A673 (cell line): ENCODE data around the gene ANKDD1B. TPM values are rescaled to one million over a fixed set of nuclear protein-coding genes. Genes with fewer than 3 reads are reported as not detected.
"Not testable (repeated sequence)": the region's sequence is repeated elsewhere in the genome, so short reads cannot be mapped to it uniquely, and the experiment has no call there.

Source experiments
- BruUV-seq: library from RNA; stranded (reverse); fragments of 400-500 nt; replicated peaks from 2 replicates; lab custom pipeline; 2021; lab: Mats Ljungman, UMichigan
- CTCF ChIA-PET: fragments of 300-600 bp; sonication (Branson Sonifier 250); formaldehyde crosslinking; loops from one replicate; lab custom pipeline; 2022; ENCODE audit warnings: antibody characterized with exemption; lab: Charles Lee
- POLR2A ChIA-PET: fragments of 300-600 bp; sonication (Branson Sonifier 250); formaldehyde crosslinking; loops from one replicate; lab custom pipeline; 2022; ENCODE audit warnings: antibody characterized with exemption; ENCODE audit not compliant: low non-redundant PET; lab: Charles Lee
- DNase-seq: peaks from one replicate; pipeline ENCODE4 v3.0.0-alpha.2; 2015; ENCODE audit warnings: low spot score
- H3K27ac ChIP-seq: fragments of 200-600 bp; sonication (generic); 2 replicates; pipeline ENCODE4 v1.5.1; 2016; ENCODE audit warnings: mixed run types, low read depth, mild to moderate bottlenecking, mixed read lengths, antibody characterized with exemption, low read length; ENCODE audit not compliant: poor library complexity, severe bottlenecking
- H3K27me3 ChIP-seq: fragments of 200-600 bp; sonication (generic); replicated peaks from 2 replicates; pipeline ENCODE4 v1.6.1; 2017; ENCODE audit warnings: mixed run types, low read depth, mild to moderate bottlenecking, mixed read lengths, antibody characterized with exemption, low read length; ENCODE audit not compliant: insufficient read depth, poor library complexity
- H3K36me3 ChIP-seq: fragments of 200-600 bp; sonication (generic); 2 replicates; pipeline ENCODE4 v1.6.1; 2016; ENCODE audit warnings: mixed run types, mild to moderate bottlenecking, mixed read lengths, antibody characterized with exemption, low read length; ENCODE audit not compliant: insufficient read depth, poor library complexity, severe bottlenecking
- H3K4me1 ChIP-seq: fragments of 200-600 bp; sonication (generic); 2 replicates; pipeline ENCODE4 v1.6.1; 2017; ENCODE audit warnings: mixed run types, mild to moderate bottlenecking, mixed read lengths, antibody characterized with exemption, low read length; ENCODE audit not compliant: insufficient read depth, poor library complexity, severe bottlenecking
- H3K4me3 ChIP-seq: fragments of 200-600 bp; sonication (generic); 2 replicates; pipeline ENCODE4 v1.5.1; 2016; ENCODE audit warnings: low read depth, mixed run types, mild to moderate bottlenecking, mixed read lengths, low read length; ENCODE audit not compliant: poor library complexity, severe bottlenecking
- H3K9me3 ChIP-seq: fragments of 200-600 bp; sonication (generic); 2 replicates; pipeline ENCODE4 v1.6.1; 2016; ENCODE audit warnings: mixed run types, low read depth, mild to moderate bottlenecking, mixed read lengths, antibody characterized with exemption, low read length; ENCODE audit not compliant: poor library complexity, severe bottlenecking
- CTCF ChIP-seq: fragments of 300-800, 200-600 bp; sonication (generic); conservative IDR thresholded peaks from 2 replicates; pipeline ENCODE4 v1.5.1; 2017; ENCODE audit warnings: low read depth, mild to moderate bottlenecking, antibody characterized with exemption, low read length, moderate library complexity, mixed read lengths
- EZH2 ChIP-seq: fragments of 200-600 bp; sonication (generic); IDR thresholded peaks from 2 replicates; pipeline ENCODE4 v1.6.1; 2017; ENCODE audit warnings: borderline replicate concordance, low read depth, mild to moderate bottlenecking, mixed read lengths, antibody characterized with exemption, low read length; ENCODE audit not compliant: poor library complexity, severe bottlenecking
- intact Hi-C: fragments of 100-400 bp; cut with micrococcal nuclease; formaldehyde crosslinking; loops from one replicate; pipeline ENCODE4 v1.10.0; 2022; ENCODE audit not compliant: unreplicated experiment
- total RNA-seq: library from RNA; stranded (reverse); gene quantifications from 2 replicates; pipeline ENCODE4 v1.2.3, GENCODE V29; 2021

The ANKDD1B gene
- total RNA-seq, 1 experiment from 2014 or later: not detected

DNA sequence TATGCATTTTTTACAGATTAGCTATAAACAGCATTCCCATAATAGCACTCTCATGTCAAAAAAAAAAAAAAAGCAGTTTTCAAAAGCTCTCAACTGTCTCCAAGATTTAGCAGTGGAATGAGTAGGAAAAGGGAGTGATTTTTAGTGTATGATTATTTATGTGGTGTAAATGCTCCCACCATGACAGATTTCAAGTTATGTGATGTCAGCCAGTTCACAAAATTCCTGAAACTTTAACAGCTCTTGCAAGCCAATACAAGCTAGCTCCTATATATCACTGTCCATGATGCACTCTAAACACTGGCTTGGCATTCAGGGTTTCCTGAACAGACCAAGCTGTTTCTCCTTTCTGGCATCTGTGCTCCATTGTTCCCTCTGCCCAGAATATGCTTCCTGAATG lies 7.9 kb upstream of the ANKDD1B start:
- Histone ChIP-seq H3K4me3 (no peak overlapping the region), H3K36me3 (no peaks in the 10 kb centered on the region), H3K27me3 (no peaks in the 10 kb centered on the region), H3K27ac (no peak overlapping the region), H3K9me3 (no peaks in the 10 kb centered on the region), H3K4me1 (no peaks in the 10 kb centered on the region)
- CTCF ChIA-PET: no interaction called here
- TF ChIP-seq CTCF: no peak
- POLR2A ChIA-PET: no interaction called here
- BruUV-seq: no TSS peak
- intact Hi-C loops: no loop called here
- DNase-seq: no peak

DNA sequence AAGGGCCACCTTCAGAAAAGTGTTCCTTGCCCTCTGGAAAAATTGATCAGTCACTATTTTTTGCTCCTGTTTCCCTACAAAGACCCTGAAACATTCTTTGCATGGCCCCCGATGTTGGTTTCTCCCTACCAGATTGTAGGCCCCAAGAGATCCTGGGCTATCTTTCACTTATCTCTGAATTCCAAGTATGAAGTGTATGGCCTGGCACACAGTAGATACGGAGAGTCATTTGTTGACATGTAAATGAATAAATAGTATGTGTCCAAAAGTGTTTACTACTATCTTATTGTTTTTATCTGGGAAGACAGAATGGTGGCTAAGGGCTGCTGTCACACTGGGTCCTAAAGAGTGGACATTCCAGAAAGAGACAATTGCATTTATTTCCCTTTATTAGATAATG lies 7.4 kb upstream of the ANKDD1B start:
- intact Hi-C loops: no loop called here
- Histone ChIP-seq H3K27ac (no peak overlapping the region), H3K36me3 (no peaks in the 10 kb centered on the region), H3K27me3 (no peaks in the 10 kb centered on the region), H3K4me1 (no peaks in the 10 kb centered on the region), H3K9me3 (no peaks in the 10 kb centered on the region), H3K4me3 (no peak overlapping the region)
- DNase-seq: no peak
- BruUV-seq: no TSS peak
- ChIA-PET POLR2A (no interaction called here), CTCF (no interaction called here)
- TF ChIP-seq CTCF (no peak), EZH2 (no peak)

GRCh38 chr5:75607341-75607740 lies 3.9 kb upstream of the ANKDD1B start:
- H3K36me3 ChIP-seq, H3K4me3 ChIP-seq, DNase-seq, H3K9me3 ChIP-seq, H3K4me1 ChIP-seq, intact Hi-C loops, BruUV-seq, POLR2A ChIA-PET, CTCF ChIA-PET, H3K27ac ChIP-seq, H3K27me3 ChIP-seq: not testable (repeated sequence)

- Histone ChIP-seq H3K4me1 (no peaks in the 10 kb centered on the region), H3K36me3 (no peaks in the 10 kb centered on the region), H3K4me3 (no peak overlapping the region), H3K27ac (no peak overlapping the region), H3K9me3 (no peaks in the 10 kb centered on the region), H3K27me3 (no peaks in the 10 kb centered on the region)
- DNase-seq: no peak
- intact Hi-C loops: no loop called here
- no TSS peak for BruUV-seq
- TF ChIP-seq CTCF: no peak
- no peak for TF ChIP-seq EZH2
- POLR2A ChIA-PET: no interaction called here
- CTCF ChIA-PET: no interaction called here
These were observed 2.4 kb upstream of the ANKDD1B start for GRCh38 chr5:75608870-75609269.
